NCI-H2227 (cell line): ENCODE measurements around the gene RTEL1.
"Not testable (repeated sequence)": the region's sequence is repeated elsewhere in the genome, so short reads cannot be mapped to it uniquely, and the experiment has no call there.

Source experiments
- DNase-seq: peaks from one replicate; lab custom pipeline; 2025; ENCODE audit not compliant: unreplicated experiment; lab: John Stamatoyannopoulos, UW

The RTEL1 gene

DNA sequence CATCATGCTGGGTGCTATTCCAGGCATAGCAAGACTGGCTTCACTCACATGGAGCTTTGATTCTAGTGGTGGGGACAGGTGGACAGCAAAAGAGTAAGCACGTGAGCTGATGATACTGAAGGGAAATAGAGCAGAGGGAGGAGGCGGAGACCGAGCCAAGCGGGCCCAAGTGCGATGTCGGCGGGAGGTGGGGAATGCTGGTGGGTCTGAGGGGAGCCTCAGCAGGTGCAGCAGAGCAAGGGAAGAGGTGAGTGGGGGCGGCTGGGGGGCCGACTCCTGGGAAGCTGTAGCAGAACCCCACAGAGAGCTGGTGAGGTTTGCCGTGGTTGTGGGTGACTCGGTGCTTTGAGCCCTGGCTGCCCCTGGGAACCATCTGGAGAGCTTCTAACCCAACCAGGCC is 10.2 kb downstream of the RTEL1 start:
- no peak for DNase-seq

DNA sequence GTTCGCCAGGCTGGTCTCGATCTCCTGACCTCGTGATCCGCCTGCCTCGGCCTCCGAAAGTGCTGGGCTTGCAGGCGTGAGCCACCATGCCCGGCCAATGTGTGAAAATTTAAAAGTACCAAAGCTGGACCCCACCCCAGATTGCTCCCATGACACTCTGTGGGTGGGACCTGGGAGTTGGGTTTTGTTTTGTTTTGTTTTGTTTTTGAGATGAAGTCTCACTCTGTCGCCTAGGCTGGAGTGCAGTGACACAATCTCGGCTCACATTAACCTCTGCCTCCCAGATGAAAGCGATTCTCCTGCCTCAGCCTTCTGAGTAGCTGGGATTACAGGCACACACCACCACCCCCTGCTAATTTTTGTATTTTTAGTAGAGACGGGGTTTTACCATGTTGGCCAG is 13.6 kb downstream of the RTEL1 start:
- DNase-seq: not testable (repeated sequence)

DNA sequence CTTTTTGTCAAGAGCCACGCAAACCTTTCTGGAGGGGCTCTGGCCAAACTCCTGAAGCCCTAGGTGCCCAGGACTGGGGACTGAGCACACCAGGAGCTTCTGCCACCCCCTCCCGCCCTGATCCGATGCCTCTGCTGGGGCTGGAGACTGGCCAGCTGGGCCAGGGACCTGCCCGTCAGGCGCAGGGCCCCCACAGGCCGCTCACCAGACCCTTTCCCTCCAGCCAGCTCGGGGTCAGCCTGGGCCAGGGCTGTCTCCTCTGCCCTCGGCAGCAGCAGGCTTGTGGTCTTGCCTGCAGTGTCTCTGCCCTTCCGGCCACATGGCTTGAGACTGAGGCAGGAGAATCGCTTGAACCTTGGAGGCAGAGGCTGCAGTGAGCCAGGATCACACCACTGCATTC is 14.6 kb downstream of the RTEL1 start:
- no peak for DNase-seq

DNA sequence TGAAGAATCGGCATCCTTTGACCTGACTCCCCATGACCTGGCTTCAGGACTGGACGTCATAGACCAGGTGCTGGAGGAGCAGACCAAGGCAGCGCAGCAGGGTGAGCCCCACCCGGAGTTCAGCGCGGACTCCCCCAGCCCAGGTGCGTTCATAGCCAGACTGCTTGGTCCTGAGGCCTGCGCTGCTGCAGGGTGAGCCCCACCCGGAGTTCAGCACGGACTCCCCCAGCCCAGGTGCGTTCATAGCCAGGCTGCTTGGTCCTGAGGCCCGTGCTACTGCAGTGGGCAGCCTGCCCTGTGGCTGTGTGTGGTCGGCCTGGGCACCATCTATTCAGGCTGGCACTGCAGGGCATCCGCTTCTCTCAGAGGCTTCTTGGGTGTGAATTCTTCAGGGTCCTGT is 15.8 kb downstream of the RTEL1 start:
- no peak for DNase-seq

DNA sequence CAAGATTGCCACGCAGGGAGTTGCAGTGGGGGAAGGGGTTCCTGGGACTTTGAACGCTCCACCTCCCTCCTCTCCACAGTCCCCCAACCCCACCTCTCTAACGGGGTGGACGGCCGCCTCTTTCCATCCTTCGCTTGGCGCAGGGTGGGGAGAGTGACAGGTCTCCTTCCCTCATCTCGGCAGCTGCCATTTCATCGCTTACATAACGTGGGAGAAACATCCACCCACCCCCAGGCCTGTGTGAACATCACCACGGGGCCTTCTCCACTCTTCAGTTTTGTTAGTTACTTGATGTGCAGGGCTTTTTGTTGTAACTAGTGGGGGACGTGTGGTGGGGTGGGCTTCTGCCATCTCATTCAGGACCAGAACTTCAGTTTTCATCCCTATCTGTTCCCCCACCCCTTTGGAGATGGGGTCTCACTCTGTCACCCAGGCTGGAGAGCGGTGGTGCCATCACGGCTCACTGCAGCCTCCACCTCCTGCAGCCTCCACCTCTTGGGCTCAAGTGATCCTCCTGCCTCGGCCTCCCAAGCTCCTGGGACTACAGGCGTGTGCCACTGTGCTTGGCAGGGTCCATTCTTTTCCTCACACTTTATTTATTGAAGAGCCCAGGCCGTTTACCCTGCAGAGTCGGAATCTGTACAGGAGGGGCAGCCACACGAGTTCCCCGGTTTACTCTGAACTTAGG is 17.7 kb downstream of the RTEL1 start:
- DNase-seq: no peak

DNA sequence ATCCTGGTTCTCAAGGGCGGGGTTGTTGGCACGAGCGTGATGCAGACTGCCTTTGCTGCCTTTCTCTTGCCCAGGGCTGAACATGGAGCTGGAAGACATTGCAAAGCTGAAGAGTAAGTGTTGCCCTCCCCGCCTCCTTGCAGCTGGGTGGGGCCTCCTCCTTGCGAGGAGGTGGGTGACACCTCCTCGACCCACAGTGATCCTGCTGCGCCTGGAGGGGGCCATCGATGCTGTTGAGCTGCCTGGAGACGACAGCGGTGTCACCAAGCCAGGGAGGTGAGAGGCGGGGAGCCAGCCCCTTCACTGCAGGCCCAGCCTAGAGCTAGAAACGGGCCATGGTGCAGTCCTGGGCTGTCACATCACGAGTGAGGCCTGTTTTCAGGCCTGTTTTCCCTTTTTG is 20.0 kb downstream of the RTEL1 start:
- DNase-seq: no peak

DNA sequence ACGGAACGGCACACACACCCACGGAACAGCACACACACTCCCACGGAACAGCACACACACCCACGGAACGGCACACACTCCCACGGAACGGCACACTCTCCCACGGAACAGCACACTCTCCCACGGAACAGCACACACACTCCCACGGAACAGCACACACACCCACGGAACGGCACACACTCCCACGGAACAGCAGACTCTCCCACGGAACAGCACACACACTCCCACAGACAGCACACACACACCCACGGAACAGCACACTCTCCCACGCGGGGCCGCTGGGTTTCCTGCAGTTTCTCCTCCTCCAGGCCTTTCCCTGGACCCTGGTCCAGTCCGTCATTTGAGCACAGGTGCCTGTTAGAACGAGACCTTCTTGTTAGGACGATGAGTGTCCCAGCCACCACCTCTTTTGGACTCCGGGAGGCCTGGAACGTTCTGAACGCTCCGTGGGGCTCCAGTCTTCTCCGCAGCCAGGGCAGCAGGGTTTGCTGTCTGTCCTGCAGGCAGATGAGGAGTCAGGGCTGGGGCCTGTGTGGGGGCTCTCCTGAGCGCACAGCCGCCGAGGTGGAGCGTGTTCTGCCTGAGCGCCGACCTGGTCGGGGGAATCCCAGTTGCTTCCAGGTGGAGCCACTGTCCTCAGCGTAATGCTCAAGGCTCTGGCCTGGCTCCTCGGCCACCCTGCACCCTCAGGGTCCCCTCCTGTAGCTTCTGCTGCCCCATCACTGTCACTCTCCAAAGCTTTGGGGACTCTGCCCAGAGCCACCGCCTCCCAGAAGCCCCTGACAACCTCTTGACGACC is 20.8 kb downstream of the RTEL1 start:
- no peak for DNase-seq

DNA sequence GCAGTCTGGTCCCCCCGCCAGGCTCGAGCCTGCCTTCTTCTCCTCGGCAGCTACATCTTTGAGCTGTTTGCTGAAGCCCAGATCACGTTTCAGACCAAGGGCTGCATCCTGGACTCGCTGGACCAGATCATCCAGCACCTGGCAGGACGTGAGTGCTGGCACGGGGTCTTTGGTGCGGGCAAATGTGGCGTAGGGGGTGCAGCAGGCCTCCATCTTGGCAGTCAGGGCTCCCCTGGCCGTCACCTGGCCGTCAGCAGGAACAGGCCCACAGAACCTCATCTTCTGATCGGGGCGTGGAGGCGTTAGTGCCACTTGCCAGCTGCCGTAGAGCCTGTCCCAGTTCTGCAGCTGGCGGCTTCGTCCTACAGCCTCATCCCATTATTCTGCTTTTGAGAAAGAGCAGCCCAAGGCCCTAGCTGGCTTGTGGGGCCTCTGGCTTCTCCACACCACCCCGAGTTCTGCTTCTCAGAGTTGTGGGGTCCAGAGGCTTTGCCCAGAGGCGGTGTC is 21.7 kb downstream of the RTEL1 start:
- no peak for DNase-seq

DNA sequence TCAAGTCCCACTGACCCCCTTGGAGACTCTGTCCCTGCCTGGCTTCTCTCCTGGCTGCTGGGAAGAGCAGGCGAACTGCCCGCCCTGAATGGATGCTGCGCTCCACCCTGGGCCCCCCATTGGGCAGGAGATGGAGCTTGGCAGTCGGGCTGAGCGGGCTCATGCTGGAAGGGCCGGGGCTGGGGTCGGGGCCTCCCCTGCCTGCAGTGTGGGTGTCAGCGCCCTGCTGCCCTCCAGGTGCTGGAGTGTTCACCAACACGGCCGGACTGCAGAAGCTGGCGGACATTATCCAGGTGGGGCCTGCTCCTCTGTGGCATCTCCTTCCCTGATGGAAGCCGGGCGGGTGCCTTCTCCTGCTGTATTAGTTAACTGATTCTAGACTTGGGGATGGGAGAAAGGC is 22.3 kb downstream of the RTEL1 start:
- DNase-seq: no peak

DNA sequence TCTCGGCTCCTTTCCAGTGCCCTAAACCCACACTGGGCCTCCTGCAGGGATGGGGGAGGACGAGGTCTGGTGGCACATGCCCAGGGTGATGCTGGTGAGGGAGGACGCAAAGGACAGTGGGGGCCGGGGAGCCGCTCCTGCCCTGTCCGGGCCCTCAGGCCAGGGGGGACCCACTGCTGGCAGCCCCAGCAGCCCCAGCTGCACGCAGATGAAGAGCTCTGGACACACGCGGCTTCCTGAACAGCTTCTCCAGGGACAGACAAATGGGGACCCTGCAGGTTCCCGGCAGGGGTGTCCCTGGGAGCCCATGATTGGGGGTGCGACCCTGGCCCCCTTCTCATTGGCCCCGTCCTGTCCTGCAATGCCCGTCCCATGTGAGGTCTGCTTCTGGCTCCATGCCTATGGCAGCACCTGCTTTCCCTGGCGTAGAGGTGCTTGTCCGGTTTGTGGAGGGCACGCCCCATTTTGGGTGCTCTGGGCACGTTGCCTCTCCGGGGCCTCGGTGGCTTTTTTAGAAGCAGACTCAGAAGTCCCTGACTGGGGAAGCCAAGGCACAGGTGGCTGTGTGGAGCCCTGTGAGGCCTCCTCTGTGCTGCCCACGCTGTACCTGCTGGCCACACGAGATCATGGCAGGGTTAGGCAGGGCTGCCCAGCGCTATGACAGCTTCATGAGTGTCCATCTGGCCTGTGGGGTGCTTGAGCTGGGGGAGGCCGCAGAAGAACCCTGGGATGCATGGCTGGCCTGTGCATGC is 22.9 kb downstream of the RTEL1 start:
- DNase-seq: no peak

DNA sequence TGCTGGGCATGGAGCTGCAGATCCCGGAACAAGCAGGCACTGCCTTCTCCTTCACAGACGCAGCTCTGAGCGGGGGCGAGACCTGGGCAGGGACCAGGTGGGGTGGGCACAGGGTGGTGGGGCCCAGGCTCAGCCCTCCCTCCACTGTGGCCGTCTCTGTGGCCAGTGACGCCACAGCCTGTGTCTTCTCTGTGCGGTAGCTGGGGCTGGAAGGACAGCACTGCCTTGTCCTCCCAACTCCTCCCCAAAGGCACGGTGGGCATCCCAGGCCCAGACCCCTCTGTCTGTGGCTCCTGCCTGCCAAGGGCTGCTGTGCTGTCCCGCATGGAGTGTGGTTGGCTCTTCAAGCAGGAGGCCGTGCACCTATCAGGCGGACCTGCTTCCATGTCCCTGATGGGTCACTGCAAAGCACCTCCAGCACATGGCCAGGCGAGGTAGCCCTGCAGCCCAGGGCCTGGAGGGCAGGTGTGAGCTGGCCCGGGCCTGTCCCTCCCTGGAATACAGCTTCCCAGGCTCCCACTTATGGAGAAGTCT is 23.6 kb downstream of the RTEL1 start:
- no peak for DNase-seq

DNA sequence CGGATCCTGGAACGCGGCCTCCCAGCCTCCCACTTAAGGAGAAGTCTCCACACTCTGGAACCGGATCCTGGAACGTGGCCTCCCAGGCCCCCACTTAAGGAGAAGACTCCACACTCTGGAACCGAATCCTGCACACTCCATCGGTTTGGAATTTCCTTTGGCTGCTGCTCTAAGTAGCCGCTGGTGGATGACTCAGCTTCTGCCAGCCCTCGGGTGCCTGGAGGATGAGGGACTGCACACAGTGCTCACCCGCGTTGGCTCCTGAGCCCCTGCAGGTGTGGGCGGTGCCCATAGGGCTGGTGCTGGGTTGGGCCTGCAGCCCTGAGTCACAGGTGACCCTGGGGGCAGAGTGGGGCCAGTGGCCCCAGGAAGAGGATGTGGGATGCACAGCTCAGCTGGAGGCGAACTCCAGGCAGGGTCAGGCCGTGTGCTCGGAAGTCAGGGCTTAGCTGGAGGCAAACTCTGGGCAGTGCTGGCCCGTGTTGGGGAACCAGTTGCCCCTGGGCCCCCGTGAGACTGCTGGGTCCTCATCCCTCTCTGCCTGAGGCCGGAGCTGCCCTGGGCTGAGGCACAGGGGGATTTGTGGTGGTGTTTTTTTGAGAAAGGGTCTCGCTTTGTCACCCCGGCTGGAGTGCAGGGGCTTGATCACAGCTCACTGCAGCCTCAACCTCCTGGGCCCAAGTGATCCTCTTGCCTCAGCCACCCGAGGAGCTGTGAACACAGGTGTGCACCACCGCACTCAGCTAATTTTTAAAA is 24.4 kb downstream of the RTEL1 start:
- no peak for DNase-seq

DNA sequence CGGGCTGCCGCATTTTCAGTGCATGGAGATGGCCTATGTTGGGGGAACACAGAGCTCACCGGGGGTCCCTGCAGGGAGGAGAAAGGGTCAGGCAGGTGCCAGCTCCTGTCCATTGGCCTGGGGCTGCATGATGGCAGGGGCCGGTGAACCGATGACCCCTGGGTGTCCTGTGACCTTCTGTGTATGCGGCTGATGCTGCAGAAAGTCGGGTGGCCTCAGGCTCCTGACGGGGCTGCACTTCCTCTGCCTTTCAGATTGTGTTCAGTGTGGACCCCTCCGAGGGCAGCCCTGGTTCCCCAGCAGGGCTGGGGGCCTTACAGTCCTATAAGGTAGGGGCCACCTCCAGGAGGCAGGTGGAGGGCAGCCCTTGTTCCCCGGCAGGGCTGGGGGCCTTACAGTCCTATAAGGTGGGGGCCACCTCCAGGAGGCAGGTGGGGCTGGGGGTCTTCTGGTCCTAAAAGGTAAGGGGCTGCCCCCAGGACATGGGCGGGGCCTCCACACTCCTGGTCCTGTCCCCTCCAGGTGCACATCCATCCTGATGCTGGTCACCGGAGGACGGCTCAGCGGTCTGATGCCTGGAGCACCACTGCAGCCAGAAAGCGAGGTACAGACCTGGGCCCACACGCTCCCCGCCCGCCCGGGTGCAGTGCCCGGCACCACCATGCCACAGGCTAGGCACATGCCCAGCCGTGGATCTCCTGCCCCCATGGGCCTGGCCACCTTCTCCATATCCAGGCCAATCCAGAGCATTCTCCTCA is 27.3 kb downstream of the RTEL1 start:
- no peak for DNase-seq

DNA sequence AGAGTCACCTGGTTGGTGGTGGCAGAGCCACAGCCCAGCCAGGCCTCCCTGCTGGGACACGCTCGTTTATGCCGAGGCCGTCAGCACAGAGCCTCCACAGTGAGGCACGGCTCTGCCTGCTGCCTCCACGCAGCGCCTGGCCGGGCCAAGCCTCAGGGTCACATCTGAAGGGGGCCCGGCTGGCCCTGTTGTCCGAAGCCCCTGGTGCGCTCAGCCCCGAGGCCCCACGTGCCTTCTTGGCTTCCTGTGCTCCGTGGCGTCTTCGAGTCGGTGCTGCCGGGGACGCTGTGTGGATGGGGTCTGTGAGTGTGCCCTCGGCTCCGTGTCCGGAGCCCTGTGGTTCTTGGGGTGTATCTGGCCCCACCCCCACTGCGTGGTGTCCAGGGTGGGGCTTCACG is 28.0 kb downstream of the RTEL1 start:
- DNase-seq: no peak

DNA sequence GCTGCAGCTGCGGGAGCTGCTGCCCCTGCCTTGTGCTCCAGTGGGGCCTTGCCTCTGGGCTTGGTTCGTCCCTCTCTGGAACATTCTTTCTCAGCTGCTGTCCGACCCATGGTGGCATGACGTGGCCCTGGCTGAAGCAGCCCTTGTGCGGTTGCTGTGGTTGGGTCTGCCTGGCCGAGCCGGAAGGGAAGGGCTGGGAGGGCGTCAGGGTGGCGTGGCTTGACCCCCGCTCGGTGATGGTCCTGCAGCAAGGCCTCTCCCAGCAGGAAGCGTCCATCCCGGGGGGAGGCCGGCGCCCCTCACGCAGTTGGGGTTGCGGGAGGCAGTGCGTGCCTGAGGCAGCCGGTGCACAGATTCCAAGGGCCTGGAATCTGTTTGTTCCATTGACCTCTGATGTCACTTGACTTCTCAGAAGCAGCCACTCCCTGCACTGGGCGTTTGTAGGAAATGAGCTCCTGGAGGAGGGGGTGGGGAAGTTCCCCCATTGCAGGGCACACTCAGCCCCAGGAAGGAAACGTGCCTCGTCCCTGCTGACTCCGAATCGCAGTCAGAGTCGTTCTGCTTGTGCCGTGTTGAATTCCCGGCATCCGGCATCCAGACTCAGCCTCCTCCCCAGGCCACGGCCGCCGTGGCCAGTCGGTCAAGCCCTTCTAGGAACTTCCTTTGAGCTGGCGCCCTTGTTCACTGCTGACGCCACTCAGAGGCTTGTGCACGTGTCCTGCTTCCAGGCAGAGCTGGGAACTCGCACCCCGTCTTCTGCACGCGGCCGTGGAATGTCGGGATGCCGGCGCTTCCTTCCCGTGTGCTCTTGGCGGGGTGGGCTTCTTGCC is 28.6 kb downstream of the RTEL1 start:
- DNase-seq: no peak

DNA sequence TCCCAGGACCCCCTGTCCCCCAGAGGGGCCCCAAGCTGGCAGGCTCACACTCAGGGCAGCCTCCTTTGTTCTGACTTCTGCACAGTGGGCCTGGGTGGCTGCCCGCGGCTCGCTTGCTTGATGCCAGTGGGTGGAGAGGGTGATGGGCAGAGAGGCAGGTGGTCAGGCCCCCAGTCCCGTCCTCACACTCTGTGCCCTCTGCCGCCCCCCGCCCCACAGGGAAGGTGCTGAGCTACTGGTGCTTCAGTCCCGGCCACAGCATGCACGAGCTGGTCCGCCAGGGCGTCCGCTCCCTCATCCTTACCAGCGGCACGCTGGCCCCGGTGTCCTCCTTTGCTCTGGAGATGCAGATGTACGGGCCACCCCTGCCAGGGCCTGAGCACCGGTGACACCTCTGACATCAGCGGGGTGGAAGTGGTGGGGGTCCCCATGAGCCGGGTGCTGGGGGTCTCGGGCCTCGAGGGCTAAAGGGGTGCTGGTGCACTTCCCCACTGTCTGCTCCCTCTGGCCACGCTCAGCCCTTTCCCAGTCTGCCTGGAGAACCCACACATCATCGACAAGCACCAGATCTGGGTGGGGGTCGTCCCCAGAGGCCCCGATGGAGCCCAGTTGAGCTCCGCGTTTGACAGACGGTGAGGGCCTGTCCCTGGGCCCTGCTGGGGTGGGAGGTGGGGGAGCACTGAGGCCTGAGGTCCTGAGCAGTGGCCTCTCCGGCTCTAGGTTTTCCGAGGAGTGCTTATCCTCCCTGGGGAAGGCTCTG is 29.5 kb downstream of the RTEL1 start:
- DNase-seq: no peak

DNA sequence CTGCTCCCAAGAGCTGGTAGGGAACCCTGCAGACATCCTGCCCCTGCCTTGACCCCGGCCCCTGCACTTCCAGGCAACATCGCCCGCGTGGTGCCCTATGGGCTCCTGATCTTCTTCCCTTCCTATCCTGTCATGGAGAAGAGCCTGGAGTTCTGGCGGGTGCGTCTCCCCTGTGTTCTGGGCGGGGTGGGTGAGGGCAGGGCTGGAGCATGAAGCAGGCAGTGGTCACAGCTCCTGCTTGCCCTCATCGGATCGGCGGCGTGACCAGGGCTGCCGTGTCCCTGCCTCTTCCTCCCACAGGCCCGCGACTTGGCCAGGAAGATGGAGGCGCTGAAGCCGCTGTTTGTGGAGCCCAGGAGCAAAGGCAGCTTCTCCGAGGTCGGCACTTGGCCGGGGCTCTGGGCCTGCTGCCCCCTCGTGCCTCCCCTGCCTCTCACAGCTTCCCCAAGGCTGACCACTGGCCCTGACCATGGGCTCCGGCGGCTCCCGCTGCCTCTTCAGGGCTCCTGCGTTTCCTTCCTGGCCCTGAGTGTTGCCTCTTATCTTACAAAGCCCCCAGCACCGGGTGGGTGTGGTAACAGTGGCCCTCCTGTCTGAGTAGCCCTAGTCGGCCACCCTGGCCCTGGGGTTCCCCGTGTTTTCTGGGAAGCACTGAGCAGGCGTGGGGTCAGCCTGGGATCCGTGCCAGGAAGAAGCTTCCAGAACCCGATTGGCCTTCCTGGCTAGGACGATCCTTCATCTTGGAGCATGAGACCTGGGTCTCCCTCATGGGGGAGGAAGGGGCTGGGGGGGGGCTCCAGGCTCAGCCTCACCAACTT is 30.3 kb downstream of the RTEL1 start:
- no peak for DNase-seq
